ENCODE data around the gene GGCT.
A peak's percentile ranks its signal among the peaks of the same experiment; 100 is the strongest.

Gene GGCT

GRCh38 chr7:30479202-30480120 is 25.2 kb downstream of the GGCT start:
- peak in 1 of 3 donors; percentile 10 for DNase-seq (ENCODE audit: low read depth in 2 of 3, low spot score in 1 of 3)

DNA sequence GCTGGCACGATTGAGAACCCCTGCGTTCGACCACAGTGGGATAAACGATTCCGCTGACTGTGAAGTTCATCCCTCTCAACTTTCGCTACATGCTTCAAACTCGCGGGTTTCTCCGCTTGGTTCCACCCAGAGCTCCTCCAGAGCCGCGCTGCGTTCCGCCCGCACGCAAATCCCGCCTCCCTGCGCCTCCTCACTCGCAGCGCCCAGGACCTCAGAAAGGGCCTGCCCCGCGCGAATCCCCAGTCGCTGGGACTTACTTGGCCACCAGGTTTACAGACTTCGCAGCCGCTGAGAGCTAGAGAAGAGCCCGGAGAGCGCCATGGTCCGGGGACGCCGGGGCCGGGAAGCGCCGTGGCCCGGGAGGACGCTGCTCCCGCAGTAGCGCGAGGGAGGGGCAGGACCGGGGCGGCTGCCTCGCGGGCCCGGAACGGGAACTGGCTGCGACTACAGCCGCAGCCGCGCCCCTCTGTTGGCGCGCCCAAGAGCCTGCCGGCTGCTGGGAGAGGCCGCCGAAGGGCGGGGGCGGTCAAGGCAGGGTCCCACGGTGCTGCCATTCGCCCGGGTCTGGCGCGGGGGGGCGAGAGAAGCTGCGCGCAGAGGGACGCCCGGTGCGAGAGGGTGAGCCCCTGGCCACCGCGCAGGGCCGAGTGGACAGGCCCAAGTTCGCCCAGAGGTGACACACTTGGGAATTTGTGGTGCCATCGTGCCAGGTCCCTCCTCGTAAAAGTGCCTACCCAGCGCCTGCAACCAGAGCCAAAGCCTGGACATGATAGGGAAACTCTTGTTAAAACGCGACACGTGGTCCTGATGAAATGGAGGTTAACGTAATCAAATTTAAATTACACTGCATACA is 26.1 kb downstream of the GGCT start, which contains the start of gene NOD1:
Gene NOD1 (minus strand): TSS at position 436 of the 853 bp plus-strand sequence. CDS start 21,863 bp downstream, outside the sequence.
- peak; percentile 39 to 63 (median 50) for DNase-seq (ENCODE audit: low read depth in 2 of 3, low spot score in 1 of 3)

DNA sequence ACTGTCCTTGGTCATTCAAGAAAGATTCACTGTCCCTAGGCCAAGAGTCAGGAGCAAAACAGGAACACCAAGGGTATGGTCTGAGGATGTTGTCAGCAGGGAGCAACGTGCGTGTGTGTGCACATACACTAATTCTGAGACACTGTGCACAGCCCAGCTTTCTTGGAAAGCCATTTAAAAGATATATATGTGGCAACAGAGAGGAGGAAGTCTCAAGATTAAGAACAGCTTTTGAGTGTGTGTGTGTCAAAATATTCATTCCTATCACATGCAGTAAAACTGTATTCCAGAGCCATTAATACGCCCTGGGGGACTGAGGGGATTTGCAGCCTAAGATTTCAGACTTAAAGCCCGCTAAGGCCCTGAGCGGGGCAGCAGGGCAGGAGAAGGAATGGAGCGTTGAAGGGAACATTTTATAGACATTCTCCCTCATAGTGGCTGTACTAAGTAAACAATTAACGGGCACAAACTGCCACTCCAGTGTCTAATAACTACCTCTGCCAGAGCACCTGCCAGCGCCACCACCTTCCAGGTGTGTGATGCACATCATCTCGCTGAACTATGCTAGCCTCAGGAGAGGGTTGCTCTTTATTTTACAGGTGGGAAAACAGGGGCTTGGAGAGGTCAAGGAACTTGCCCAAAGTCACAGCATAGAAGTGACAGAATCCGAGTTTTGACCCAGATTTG is 28.0 kb downstream of the GGCT start:
- DNase-seq (ENCODE audit: low read depth in 2 of 3, low spot score in 1 of 3), result no peak

DNA sequence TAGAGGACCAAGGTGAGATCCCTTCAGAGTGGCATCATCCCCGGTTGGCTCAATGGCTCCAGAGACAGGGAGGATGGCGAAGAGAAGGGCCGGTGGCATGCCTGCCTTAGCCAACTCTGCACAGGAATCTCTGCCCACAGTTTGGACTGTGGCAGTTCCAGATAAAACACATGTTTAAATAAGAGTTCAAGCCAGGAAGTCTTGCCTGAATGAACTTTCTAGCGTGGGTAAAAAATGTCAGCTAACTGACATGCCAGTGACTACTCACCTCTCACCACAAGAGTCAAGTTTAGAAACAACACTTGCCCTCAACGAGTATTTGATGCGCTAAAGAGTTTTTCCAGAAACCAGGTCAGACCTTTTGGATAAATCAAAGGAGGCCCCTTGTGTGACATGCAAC is 29.0 kb downstream of the GGCT start:
- no peak for DNase-seq (ENCODE audit: low read depth in 2 of 3, low spot score in 1 of 3)

DNA sequence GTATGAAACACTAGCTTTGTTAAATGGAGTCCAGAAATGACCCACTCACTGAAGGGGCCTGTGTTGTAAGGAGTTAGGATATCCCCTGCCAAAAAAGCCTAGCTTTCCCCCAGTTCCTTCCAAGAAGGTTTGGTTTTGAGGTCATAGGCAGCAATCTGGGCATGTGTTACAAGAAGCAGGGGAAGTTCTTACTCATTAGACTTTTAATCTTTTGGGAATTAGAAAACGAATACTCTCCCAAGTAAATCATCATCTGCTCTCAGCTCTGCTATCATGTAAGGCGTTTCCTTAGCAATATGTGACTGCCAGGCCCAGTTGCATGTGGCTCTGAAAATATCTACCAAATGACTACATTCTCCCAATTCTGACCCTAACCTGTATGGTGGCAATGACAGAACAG is 29.7 kb downstream of the GGCT start:
- no peak for DNase-seq (ENCODE audit: low read depth in 2 of 3, low spot score in 1 of 3)

DNA sequence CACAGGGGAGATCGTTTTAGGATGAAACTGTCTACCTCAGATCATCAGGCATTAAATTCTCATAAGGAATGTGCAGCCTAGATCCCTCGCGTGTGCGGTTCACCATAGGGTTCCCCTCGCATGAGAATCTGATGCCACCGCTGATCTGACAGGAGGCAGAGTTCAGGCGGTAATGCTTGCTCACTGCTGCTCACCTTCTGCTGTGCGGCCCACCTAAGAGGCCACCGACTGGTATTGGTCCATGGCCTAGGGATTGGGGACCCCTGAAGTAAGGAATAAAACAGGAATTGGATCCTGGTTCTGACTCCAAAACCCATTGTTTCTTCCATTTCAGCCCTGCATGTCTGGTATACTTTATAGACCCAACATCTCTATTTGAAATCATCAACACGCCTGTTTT is 30.1 kb downstream of the GGCT start:
- no peak for DNase-seq (ENCODE audit: low read depth in 2 of 3, low spot score in 1 of 3)

DNA sequence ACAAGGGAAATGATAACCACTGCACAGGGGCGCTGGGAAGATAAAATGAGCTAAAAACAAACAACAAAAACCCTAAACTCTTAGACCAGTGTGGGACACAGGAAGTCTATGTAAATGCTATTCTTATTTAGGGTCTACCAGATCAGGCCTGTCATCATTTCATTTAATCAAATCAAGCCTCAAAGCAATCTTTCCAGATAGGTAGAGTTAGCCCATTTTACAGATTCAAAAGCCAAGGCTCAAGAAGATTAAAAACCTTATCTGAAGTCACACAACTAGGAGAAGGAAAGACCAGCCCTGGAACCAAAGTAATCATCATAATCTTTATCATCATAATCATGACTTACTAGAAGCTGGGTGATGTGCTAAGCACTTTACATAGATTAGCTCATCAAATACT is 30.7 kb downstream of the GGCT start:
- no peak for DNase-seq (ENCODE audit: low read depth in 2 of 3, low spot score in 1 of 3)

DNA sequence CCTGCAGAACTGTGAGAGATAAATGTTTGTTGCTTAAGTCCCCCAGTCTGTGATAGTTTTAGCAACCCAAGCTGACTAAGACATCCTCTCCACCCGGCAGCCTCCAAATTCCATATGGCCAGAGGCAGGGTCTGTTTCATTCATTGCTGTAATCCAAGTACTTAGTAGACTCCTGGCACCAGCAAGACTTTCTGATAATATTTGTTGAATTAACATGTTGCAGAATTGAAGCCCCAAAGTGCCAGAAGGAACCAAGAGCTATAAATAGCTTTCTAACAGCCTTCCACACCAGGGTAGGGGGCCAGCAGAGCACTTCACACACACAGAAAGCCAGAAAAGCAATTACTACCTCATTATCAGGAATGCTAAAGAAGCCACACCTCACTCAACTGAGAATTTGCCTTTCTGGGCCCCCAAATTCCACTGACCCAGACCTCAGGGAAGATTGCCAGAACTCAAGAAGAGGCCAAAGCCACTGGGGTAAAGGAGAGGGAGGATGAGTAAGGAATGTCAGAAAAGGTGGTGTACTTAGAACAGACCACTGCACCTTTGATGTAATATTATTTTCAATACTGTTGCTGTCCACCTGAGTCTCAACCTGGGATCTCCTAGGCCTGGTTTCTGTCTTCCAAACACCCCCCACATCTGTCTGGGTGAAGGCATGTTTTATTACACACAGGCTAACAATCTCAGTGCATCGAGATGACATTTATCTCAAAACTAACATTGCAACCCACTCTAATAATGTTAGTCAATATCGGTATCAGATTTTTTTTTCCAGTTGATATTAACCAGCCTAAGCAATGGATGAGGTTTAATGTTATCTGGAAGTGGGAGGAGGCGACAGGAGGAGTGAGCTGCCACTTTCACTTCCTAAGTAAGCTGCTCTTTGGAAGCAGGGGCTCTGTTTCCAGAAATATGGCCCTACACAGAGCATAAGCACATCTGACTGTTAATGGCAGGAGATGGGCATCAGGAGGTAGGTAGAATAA is 31.5 kb downstream of the GGCT start:
- DNase-seq (ENCODE audit: low read depth in 2 of 3, low spot score in 1 of 3), result no peak

DNA sequence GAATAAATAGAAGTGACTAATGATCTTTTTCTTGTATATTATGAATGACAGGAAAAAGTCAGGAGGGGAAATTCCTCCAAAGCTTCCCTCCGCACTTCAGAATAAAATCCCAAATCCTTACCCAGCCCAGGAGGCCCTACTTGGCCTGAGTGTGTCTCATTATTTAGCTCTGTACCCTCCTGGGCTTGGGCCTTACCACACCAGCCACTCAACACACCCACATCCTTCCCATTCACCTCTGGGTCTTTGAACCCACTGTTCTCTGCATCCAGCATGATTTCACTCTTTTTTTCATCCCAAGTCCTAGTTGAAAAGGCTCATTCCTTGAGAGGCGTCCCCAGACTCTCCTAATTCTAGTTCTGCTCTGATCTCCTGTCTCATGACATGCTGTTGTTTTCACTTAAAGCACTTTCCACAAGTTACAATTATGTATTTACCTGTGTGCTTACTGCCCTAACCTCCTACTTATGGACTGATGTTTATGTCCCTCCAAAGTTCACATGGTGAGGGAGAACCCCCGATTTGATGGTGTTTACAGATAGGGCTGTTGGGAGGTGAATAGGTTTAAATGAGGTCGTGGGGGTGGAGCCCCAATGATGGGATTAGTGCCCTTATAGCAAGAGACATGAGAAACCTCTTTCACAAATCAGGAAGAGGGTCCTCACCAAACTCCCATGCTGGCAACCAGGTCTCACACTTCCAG is 32.4 kb downstream of the GGCT start:
- no peak for DNase-seq (ENCODE audit: low read depth in 2 of 3, low spot score in 1 of 3)

- DNase-seq (ENCODE audit: low read depth in 2 of 3, low spot score in 1 of 3), result no peak
Measured at GRCh38 chr7:30471205-30471604, 33.4 kb downstream of the GGCT start.

- DNase-seq (ENCODE audit: low read depth in 2 of 3, low spot score in 1 of 3), result no peak
Measured at GRCh38 chr7:30470771-30471170, 33.9 kb downstream of the GGCT start.

GRCh38 chr7:30470163-30470770 is 34.4 kb downstream of the GGCT start:
- no peak for DNase-seq (ENCODE audit: low read depth in 2 of 3, low spot score in 1 of 3)

- no peak for DNase-seq (ENCODE audit: low read depth in 2 of 3, low spot score in 1 of 3)
Measured at GRCh38 chr7:30469303-30469702, 35.3 kb downstream of the GGCT start.

DNA sequence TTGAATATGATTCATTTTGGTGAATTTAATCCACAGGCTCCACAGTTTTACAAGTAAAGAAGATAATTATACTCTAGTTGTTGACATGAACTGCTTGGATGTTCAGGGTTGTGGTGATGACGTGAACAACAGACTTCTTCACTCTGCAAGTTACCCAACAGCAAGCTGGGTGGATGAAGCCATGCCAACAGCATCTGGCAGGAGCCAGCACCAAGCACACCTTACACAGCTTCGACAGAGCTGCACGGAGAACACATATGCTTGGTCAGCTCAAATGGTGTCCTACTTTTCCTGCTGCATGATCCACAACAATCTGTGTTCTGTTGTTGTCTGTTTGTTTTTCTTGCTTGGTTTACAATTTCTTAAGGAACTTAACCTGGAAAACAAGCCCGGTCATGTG is 35.8 kb downstream of the GGCT start:
- no peak for DNase-seq (ENCODE audit: low read depth in 2 of 3, low spot score in 1 of 3)

- no peak for DNase-seq (ENCODE audit: low read depth in 2 of 3, low spot score in 1 of 3)
Measured at GRCh38 chr7:30468041-30468440, 36.6 kb downstream of the GGCT start.

DNA sequence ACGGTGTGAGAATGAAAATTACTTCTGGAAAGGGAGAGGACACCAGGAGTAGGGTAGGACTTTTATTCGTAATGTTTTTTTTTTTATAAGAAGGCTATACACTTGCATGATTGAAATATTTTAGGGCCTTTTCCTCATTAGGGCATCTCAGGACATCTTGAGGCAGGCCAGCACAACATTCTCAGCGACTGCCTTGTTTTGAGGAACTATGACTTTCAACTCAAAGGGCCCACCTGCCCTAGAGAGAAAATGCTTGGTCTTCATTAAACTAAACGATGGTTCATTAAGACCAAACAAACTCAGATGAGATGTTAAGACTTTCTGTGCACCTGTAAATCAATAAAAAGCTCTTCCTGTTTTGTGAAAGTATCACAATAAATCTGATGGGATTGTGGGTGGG is 37.4 kb downstream of the GGCT start:
- DNase-seq (ENCODE audit: low read depth in 2 of 3, low spot score in 1 of 3), result no peak

GRCh38 chr7:30466266-30466665 is 38.4 kb downstream of the GGCT start:
- no peak for DNase-seq (ENCODE audit: low read depth in 2 of 3, low spot score in 1 of 3)

DNA sequence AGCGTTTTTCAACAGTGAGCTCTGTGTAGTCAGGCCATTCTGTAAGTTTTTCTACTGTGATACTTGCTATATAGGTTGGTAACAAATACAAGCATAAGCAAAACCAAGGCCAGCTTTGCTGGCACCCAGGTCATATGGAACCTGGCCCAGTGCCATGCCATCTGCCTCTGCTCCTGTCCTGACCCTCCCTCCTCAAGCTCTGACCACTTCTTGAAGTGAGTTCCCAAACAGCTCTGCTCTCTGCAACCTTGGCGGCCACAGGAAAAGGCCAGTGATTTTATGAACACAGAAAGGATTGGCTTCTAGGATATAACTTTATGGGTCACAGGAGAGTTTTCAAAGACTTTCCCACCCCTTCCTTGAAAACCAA is 38.8 kb downstream of the GGCT start:
- DNase-seq (ENCODE audit: low read depth in 2 of 3, low spot score in 1 of 3), result no peak
